Measurements from ENCODE around the gene SULT4A1. TPM values are rescaled to one million over a fixed set of nuclear protein-coding genes. Genes with fewer than 3 reads are reported as not detected.

The SULT4A1 gene
- total RNA-seq, 1 experiment from 2014 or later = 0.15 TPM

DNA sequence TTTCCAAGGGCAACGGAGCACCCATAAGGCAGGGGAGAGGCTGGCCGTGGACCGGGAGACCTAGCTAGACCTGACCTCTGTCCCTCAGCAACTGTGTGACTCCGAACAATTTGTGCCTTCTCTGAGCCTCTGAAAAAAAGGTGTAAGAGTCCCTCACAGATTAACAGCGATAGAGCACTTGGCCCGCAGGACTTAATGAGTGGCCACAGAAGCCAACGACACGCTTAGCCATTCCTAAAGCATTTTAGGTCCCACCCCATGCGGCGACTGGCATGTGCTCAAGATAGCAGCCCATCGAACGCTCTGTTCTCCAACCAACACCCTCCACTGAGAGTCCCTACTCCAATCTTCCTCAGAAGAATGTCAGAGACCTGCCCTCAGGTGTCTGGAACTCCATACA, 1.5 kb downstream of the SULT4A1 start:
- TF ChIP-seq EZH2 (IDR thresholded peaks at IDR 0.05; ENCODE audit: borderline replicate concordance, low read depth, low read length, poor library complexity, severe bottlenecking) = no peak
- TF ChIP-seq, protein P1, sequence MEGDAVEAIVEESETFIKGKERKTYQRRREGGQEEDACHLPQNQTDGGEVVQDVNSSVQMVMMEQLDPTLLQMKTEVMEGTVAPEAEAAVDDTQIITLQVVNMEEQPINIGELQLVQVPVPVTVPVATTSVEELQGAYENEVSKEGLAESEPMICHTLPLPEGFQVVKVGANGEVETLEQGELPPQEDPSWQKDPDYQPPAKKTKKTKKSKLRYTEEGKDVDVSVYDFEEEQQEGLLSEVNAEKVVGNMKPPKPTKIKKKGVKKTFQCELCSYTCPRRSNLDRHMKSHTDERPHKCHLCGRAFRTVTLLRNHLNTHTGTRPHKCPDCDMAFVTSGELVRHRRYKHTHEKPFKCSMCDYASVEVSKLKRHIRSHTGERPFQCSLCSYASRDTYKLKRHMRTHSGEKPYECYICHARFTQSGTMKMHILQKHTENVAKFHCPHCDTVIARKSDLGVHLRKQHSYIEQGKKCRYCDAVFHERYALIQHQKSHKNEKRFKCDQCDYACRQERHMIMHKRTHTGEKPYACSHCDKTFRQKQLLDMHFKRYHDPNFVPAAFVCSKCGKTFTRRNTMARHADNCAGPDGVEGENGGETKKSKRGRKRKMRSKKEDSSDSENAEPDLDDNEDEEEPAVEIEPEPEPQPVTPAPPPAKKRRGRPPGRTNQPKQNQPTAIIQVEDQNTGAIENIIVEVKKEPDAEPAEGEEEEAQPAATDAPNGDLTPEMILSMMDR (conservative IDR thresholded peaks at IDR 0.05; ENCODE audit: low read depth, low read length) = no peak
- Histone ChIP-seq H3K9me3 (ENCODE audit: low read depth, low read length, poor library complexity, severe bottlenecking) (no peaks in the 10 kb centered on the region), H3K4me1 (ENCODE audit: insufficient read depth, low read length, poor library complexity, severe bottlenecking) (no peaks in the 10 kb centered on the region), H3K4me3 (ENCODE audit: low read depth, low read length, poor library complexity, severe bottlenecking) (no peak overlapping the region), H3K36me3 (ENCODE audit: insufficient read depth, low read length, poor library complexity, severe bottlenecking) (no peaks in the 10 kb centered on the region), H3K27me3 (replicated peaks; ENCODE audit: insufficient read depth, low read depth, low read length, poor library complexity) (peaks cover 57% of the 10 kb centered on the region), H3K27ac (ENCODE audit: low read depth, low read length, poor library complexity, severe bottlenecking) (no peak overlapping the region)
- DNase-seq (ENCODE audit: low spot score) = no peak
- intact Hi-C loops (cut with micrococcal nuclease; ENCODE audit: unreplicated experiment) = no loop called here
- BruUV-seq (replicated peaks) = no TSS peak
- ChIA-PET POLR2A (ENCODE audit: low non-redundant PET) (no interaction called here), CTCF (no interaction called here)

- no peaks in the 10 kb centered on the region for H3K36me3 ChIP-seq (ENCODE audit: insufficient read depth, low read length, poor library complexity, severe bottlenecking)
- no peak for TF ChIP-seq EZH2 (IDR thresholded peaks at IDR 0.05; ENCODE audit: borderline replicate concordance, low read depth, low read length, poor library complexity, severe bottlenecking)
- TF ChIP-seq, protein P1 (conservative IDR thresholded peaks at IDR 0.05; ENCODE audit: low read depth, low read length) = no peak
- no peak for DNase-seq (ENCODE audit: low spot score)
- no peak overlapping the region for H3K27ac ChIP-seq (ENCODE audit: low read depth, low read length, poor library complexity, severe bottlenecking)
- POLR2A ChIA-PET (ENCODE audit: low non-redundant PET) = no interaction called here
- no peak overlapping the region for H3K4me3 ChIP-seq (ENCODE audit: low read depth, low read length, poor library complexity, severe bottlenecking)
- no peaks in the 10 kb centered on the region for H3K4me1 ChIP-seq (ENCODE audit: insufficient read depth, low read length, poor library complexity, severe bottlenecking)
- BruUV-seq (replicated peaks) = no TSS peak
- H3K9me3 ChIP-seq (ENCODE audit: low read depth, low read length, poor library complexity, severe bottlenecking) = no peaks in the 10 kb centered on the region
- CTCF ChIA-PET = no interaction called here
- H3K27me3 ChIP-seq (replicated peaks; ENCODE audit: insufficient read depth, low read depth, low read length, poor library complexity) = peaks cover 50% of the 10 kb centered on the region
- intact Hi-C loops (cut with micrococcal nuclease; ENCODE audit: unreplicated experiment) = no loop called here
Observed at GRCh38 chr22:43860126-43860525, 2.2 kb downstream of the SULT4A1 start.

- H3K4me1 ChIP-seq (ENCODE audit: insufficient read depth, low read length, poor library complexity, severe bottlenecking) = no peaks in the 10 kb centered on the region
- H3K36me3 ChIP-seq (ENCODE audit: insufficient read depth, low read length, poor library complexity, severe bottlenecking) = no peaks in the 10 kb centered on the region
- no peak for DNase-seq (ENCODE audit: low spot score)
- intact Hi-C loops (cut with micrococcal nuclease; ENCODE audit: unreplicated experiment) = no loop called here
- H3K27me3 ChIP-seq (replicated peaks; ENCODE audit: insufficient read depth, low read depth, low read length, poor library complexity) = peaks cover 45% of the 10 kb centered on the region
- no peak for TF ChIP-seq EZH2 (IDR thresholded peaks at IDR 0.05; ENCODE audit: borderline replicate concordance, low read depth, low read length, poor library complexity, severe bottlenecking)
- TF ChIP-seq, protein P1 (conservative IDR thresholded peaks at IDR 0.05; ENCODE audit: low read depth, low read length) = no peak
- ChIA-PET CTCF (no interaction called here), POLR2A (ENCODE audit: low non-redundant PET) (no interaction called here)
- H3K4me3 ChIP-seq (ENCODE audit: low read depth, low read length, poor library complexity, severe bottlenecking) = no peak overlapping the region
- H3K27ac ChIP-seq (ENCODE audit: low read depth, low read length, poor library complexity, severe bottlenecking) = no peak overlapping the region
- H3K9me3 ChIP-seq (ENCODE audit: low read depth, low read length, poor library complexity, severe bottlenecking) = no peaks in the 10 kb centered on the region
- no TSS peak for BruUV-seq (replicated peaks)
Observed at GRCh38 chr22:43859621-43860020, 2.7 kb downstream of the SULT4A1 start.
